B cell (primary cell): ENCODE measurements around the gene COG6.

Source experiments
- CTCF ChIP-seq: fragments of 200-600 bp; IDR thresholded peaks from one replicate; pipeline ENCODE4 v1.8.0; 2022; ENCODE audit warnings: antibody characterized with exemption, mild to moderate bottlenecking
- EZH2 ChIP-seq: IDR thresholded peaks from 2 replicates; pipeline ENCODE4 v1.6.1; 2012; ENCODE audit warnings: borderline replicate concordance, low read depth, mild to moderate bottlenecking, moderate library complexity, low read length; ENCODE audit not compliant: insufficient read depth, poor library complexity, severe bottlenecking

DNA sequence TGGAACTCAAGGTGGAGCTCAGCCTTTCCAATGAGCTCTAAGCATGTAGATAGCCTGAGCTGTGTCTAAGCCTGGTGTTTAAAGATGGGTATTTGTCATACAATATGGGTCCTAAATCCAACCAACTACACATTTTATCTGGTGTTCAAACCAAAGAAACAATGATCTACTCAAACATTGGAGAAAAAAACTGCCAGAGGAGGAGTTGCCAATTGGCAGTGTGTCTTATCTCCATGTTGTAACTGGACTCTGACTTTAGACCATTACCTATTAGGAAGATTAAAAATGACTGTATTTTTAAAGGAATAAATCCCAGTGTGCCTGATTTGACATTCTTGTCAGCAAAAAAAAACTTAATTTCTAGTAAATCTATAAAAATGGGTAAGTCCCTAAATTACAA, 96.3 kb downstream of the COG6 start:
- TF ChIP-seq CTCF (no peak), EZH2 (no peak)
